Fibroblast of lung (primary cell): Measurements from ENCODE around the gene SART3. TPM values are rescaled to one million over a fixed set of nuclear protein-coding genes. Genes with fewer than 3 reads are reported as not detected.

ENCODE experiments used
- DNase-seq, 2 donors: peaks; one replicate each; pipeline versions ENCODE4 v3.0.0 to v3.0.0-alpha.2; 2010; ENCODE audit warnings: low read depth in 2 of 2
- H2AFZ ChIP-seq: 2 replicates; pipeline ENCODE4 v1.5.1; 2012; ENCODE audit warnings: low read length, control low read depth, inconsistent platforms
- H3K27ac ChIP-seq: 2 replicates; pipeline ENCODE4 v1.5.1; 2011; ENCODE audit warnings: low read length, control low read depth; ENCODE audit not compliant: insufficient read depth
- H3K27me3 ChIP-seq: 2 replicates; pipeline ENCODE4 v1.5.1; 2011; ENCODE audit warnings: mild to moderate bottlenecking, low read length; ENCODE audit not compliant: control insufficient read depth, insufficient read depth
- H3K36me3 ChIP-seq: 2 replicates; pipeline ENCODE4 v1.5.1; 2011; ENCODE audit warnings: low read length; ENCODE audit not compliant: control insufficient read depth, insufficient read depth
- H3K4me1 ChIP-seq: 2 replicates; pipeline ENCODE4 v1.5.1; 2011; ENCODE audit warnings: low read length; ENCODE audit not compliant: control insufficient read depth, insufficient read depth; ENCODE audit errors: extremely low read depth
- H3K4me2 ChIP-seq: 2 replicates; pipeline ENCODE4 v1.5.1; 2011; ENCODE audit warnings: low read length, control low read depth; ENCODE audit not compliant: insufficient read depth; ENCODE audit errors: extremely low read depth
- H3K4me3 ChIP-seq, 4 experiments: fragments of 200-600 bp in 1 of 4; sonication (generic) in 1 of 4; replicated peaks in 1 of 4; 2 replicates each; pipeline ENCODE4 v1.5.1; 2011 to 2016; ENCODE audit warnings: low read length in 4 of 4, low read depth in 3 of 4, mild to moderate bottlenecking in 3 of 4, control low read depth in 2 of 4, inconsistent platforms in 1 of 4, mixed read lengths in 1 of 4; ENCODE audit not compliant: insufficient read depth in 1 of 4; ENCODE audit errors: control extremely low read depth in 1 of 4
- H3K79me2 ChIP-seq: 2 replicates; pipeline ENCODE4 v1.5.1; 2012; ENCODE audit warnings: mild to moderate bottlenecking, low read length, inconsistent platforms; ENCODE audit not compliant: control insufficient read depth, insufficient read depth
- H3K9ac ChIP-seq: 2 replicates; pipeline ENCODE4 v1.5.1; 2011; ENCODE audit warnings: mild to moderate bottlenecking, low read length, control low read depth; ENCODE audit not compliant: insufficient read depth
- H3K9me3 ChIP-seq: 2 replicates; pipeline ENCODE4 v1.5.1; 2012; ENCODE audit warnings: low read depth, low read length; ENCODE audit not compliant: control insufficient read depth, insufficient read depth
- H4K20me1 ChIP-seq: 2 replicates; pipeline ENCODE4 v1.5.1; 2011; ENCODE audit warnings: low read length; ENCODE audit not compliant: control insufficient read depth, insufficient read depth; ENCODE audit errors: extremely low read depth
- CTCF ChIP-seq, 2 donors: IDR thresholded peaks in 1 of 2; conservative IDR thresholded peaks in 1 of 2; 1 replicate in 1 of 2; 2 replicates in 1 of 2; pipeline ENCODE4 v1.5.1; 2011 to 2012; ENCODE audit warnings: low read length in 2 of 2, control low read depth in 1 of 2, inconsistent platforms in 1 of 2, low read depth in 1 of 2, mild to moderate bottlenecking in 1 of 2
- EZH2 ChIP-seq: IDR thresholded peaks from 2 replicates; pipeline ENCODE4 v1.5.1; 2012; ENCODE audit warnings: low read length, control low read depth, mild to moderate bottlenecking; ENCODE audit errors: missing control alignments
- polyA plus RNA-seq, 2 donors: library from polyadenylated mRNA; depleted of rRNA in 1 of 2; stranded (reverse) in 1 of 2; unstranded in 1 of 2; fragments of >200 nt; gene quantifications; 2 replicates each; pipeline ENCODE4 v1.2.1, GENCODE V29; 2011 to 2012; ENCODE audit warnings: missing spikeins in 1 of 2
- total RNA-seq: library from RNA; depleted of rRNA; stranded (reverse); fragments of >200 nt; gene quantifications from 2 replicates; pipeline ENCODE4 v1.2.1, GENCODE V29; 2014

Gene SART3
- total and polyA plus RNA-seq, 2 donors (not counting 1 experiment from before 2014, with no cell fraction given), result 15.5 to 157 TPM

- H3K9me3 ChIP-seq, result no peaks in the 10 kb centered on the region
- no peaks in the 10 kb centered on the region for H3K79me2 ChIP-seq
- no peaks in the 10 kb centered on the region for H3K4me1 ChIP-seq
- no peak overlapping the region for H2AFZ ChIP-seq
- H3K4me3 ChIP-seq, result no peak overlapping the region
- H3K9ac ChIP-seq, result no peak overlapping the region
- H4K20me1 ChIP-seq, result no peaks in the 10 kb centered on the region
- H3K4me2 ChIP-seq, result no peak overlapping the region
- H3K36me3 ChIP-seq, result no peaks in the 10 kb centered on the region
- no peak overlapping the region for H3K27ac ChIP-seq
- TF ChIP-seq EZH2, result no peak
- no peak for TF ChIP-seq CTCF (conservative IDR thresholded peaks at IDR 0.05 in 1 of 2, IDR thresholded peaks at IDR 0.05 in 1 of 2; ENCODE audit: low read depth in 1 of 2, low read length in 2 of 2)
- DNase-seq, result no peak
- no peaks in the 10 kb centered on the region for H3K27me3 ChIP-seq
Observed at GRCh38 chr12:108484845-108485244, 76.1 kb downstream of the SART3 start.

- no peaks in the 10 kb centered on the region for H3K4me1 ChIP-seq
- no peak for TF ChIP-seq CTCF (conservative IDR thresholded peaks at IDR 0.05 in 1 of 2, IDR thresholded peaks at IDR 0.05 in 1 of 2; ENCODE audit: low read depth in 1 of 2, low read length in 2 of 2)
- no peak for TF ChIP-seq EZH2
- H2AFZ ChIP-seq, result no peak overlapping the region
- no peak overlapping the region for H3K27ac ChIP-seq
- no peaks in the 10 kb centered on the region for H3K9me3 ChIP-seq
- H3K79me2 ChIP-seq, result no peaks in the 10 kb centered on the region
- no peaks in the 10 kb centered on the region for H3K36me3 ChIP-seq
- no peak overlapping the region for H3K9ac ChIP-seq
- H3K27me3 ChIP-seq, result no peaks in the 10 kb centered on the region
- H3K4me2 ChIP-seq, result no peak overlapping the region
- H3K4me3 ChIP-seq, result no peak overlapping the region
- no peak for DNase-seq
- no peaks in the 10 kb centered on the region for H4K20me1 ChIP-seq
Observed at GRCh38 chr12:108484431-108484830, 76.5 kb downstream of the SART3 start.

- H3K9ac ChIP-seq, result no peak overlapping the region
- no peaks in the 10 kb centered on the region for H3K9me3 ChIP-seq
- H3K27ac ChIP-seq, result no peak overlapping the region
- H3K4me2 ChIP-seq, result no peak overlapping the region
- no peaks in the 10 kb centered on the region for H3K36me3 ChIP-seq
- DNase-seq, result no peak
- no peak overlapping the region for H3K4me3 ChIP-seq
- no peaks in the 10 kb centered on the region for H3K79me2 ChIP-seq
- no peaks in the 10 kb centered on the region for H3K27me3 ChIP-seq
- H4K20me1 ChIP-seq, result no peaks in the 10 kb centered on the region
- H3K4me1 ChIP-seq, result no peaks in the 10 kb centered on the region
- TF ChIP-seq CTCF (conservative IDR thresholded peaks at IDR 0.05 in 1 of 2, IDR thresholded peaks at IDR 0.05 in 1 of 2; ENCODE audit: low read depth in 1 of 2, low read length in 2 of 2) (no peak), EZH2 (no peak)
- no peak overlapping the region for H2AFZ ChIP-seq
Observed at GRCh38 chr12:108483213-108484059, 77.5 kb downstream of the SART3 start.
